NB4 (cell line): ENCODE results near the gene IGSF21.

Experiments
- TF ChIP-seq, protein P1 (sequence below): IDR thresholded peaks from 2 replicates; pipeline ENCODE4 v1.6.1; 2011; ENCODE audit warnings: low read depth, low read length
- TF ChIP-seq, protein P2 (sequence below): IDR thresholded peaks from one replicate; pipeline ENCODE4 v1.5.1; 2012; ENCODE audit warnings: low read depth, low read length

DNA sequence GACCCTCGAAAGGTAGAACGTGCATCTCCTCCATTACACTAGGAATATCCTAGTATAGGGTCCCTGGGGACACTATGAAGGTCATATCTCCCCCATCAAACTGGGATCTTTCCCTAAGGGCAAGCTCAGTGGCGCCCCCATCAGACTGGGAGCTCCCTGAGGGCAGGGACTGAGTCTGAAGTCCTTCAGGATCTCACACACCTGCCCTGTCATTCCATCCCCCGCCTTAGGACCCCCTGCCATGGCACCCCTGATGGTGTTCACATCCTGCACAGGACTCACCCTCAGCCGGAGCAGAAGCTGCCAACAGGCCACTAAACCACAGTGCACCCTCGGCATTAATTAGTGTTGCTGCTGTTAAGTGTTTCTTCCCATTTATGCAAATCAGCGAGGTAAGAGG is 50.4 kb downstream of the IGSF21 start:
- TF ChIP-seq, protein P1, sequence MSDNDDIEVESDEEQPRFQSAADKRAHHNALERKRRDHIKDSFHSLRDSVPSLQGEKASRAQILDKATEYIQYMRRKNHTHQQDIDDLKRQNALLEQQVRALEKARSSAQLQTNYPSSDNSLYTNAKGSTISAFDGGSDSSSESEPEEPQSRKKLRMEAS: no peak
- TF ChIP-seq, protein P2, sequence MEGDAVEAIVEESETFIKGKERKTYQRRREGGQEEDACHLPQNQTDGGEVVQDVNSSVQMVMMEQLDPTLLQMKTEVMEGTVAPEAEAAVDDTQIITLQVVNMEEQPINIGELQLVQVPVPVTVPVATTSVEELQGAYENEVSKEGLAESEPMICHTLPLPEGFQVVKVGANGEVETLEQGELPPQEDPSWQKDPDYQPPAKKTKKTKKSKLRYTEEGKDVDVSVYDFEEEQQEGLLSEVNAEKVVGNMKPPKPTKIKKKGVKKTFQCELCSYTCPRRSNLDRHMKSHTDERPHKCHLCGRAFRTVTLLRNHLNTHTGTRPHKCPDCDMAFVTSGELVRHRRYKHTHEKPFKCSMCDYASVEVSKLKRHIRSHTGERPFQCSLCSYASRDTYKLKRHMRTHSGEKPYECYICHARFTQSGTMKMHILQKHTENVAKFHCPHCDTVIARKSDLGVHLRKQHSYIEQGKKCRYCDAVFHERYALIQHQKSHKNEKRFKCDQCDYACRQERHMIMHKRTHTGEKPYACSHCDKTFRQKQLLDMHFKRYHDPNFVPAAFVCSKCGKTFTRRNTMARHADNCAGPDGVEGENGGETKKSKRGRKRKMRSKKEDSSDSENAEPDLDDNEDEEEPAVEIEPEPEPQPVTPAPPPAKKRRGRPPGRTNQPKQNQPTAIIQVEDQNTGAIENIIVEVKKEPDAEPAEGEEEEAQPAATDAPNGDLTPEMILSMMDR: peak; percentile 2
